HG03097 (cell line): ENCODE results near the gene TMTC1.

Source experiments
- ATAC-seq: cut with Tn5 transposase; IDR thresholded peaks from one replicate; pipeline ENCODE4 v1.9.1; 2021; ENCODE audit not compliant: unreplicated experiment, low FRiP score

The TMTC1 gene

DNA sequence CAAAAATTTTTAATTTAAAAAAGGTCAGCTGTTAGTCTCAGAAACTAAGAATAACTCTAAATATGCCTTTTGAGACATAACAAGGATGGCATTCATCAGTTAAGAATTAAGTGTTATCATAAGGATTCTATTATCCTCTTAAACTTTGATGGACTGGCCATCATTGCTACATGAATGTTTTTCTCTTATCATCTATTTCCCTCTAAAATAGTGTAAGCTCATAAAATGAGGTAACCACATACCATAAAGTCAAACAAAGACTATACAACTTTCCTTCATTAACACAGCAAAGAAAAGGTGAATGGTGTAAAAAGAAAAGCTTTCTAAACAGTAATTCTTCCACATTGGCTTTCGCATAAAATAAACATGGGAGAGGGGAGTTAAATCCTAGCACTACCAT is 41.1 kb downstream of the TMTC1 start:
- ATAC-seq: no peak

DNA sequence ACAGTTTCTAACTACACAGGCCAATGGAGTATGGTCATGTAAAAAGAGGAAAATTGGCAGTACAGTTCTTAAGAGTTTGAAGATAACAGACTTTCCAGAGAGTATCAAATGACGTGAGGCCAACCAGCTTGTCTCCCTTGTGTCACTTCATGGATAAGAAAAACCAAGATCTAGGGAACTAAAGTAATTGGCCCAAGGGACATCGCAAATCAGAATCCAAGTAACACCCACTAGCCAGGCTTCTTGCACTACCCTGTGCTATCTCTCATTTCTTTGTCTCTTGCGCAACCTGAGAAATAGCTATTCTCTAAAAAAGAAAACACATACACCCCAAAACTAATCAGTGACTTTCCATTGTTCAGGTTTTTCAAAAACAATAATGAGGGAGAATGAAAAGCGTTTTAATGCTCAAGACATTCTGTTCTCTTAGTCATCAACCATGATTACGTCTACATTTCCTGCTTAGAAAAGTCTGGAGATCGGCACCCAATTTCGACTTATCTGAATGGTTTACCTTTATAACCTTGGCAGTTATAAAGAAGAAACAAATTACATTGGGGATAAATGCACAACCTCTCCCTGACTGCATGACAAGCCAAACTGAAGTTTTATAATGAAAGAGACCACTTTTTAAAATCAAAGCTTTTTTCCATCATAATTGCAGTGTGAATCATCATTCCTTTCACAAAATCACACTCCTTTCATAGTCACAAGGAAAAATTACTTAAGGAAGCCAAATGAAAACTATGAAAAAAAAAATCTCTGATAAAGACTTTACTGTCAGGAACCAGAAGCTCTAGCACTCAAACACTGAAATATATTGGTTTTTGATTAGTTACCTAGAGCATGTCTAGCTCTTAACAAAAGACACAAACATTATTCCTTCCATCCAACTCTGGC is 42.1 kb downstream of the TMTC1 start:
- ATAC-seq: no peak

DNA sequence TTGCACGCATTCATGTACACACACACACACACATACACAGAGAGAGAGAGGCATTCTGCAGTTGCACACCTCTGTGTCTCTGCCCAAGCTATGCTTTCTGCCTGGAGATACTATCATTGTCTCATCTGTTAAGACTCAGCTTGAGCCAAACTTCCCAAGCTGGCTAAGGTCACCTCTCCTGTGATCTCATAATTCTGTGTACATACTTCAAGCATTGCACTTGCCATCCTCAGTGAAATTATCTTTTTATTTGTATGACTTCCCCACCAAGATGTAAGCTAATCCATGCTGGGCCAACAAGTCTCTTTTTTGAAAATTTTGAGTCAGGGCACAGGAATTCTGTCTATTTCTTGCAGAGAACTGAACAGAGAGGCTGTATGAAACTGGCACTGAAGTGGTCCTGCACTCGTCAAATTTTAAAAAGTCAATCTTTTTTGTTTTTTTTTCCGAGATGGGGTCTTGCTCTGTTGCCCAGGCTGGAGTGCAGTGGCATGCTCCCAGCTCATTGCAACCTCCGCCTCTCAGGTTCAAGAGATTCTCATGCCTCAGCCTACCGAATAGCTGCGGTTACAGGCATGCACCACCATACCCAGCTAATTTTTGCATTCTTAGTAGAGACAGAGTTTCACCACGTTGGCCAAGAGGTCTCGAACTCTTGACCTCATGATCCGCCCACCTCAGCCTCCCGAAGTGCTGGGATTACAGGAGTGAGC is 44.3 kb downstream of the TMTC1 start:
- ATAC-seq: no peak

DNA sequence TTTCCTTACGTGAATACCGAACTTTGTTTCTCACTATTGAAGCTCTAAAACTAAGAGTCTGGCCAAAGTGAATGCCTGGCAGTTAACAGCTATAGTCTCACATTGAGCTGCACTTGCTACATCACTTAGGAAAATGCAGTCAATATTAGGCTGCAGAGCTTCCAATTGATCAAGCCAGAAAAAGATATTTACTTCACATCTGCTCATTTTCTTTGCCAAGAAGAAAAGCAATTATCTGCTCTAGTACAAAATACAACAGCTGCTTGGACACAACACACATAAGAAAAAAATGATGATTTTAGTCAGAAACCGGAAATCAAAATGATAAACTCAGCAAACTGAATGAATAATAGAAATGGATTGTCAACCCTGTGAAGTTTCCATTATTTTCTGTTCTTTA is 45.4 kb downstream of the TMTC1 start:
- no peak for ATAC-seq

- no peak for ATAC-seq
Observed at GRCh38 chr12:29737644-29738043, 46.1 kb downstream of the TMTC1 start.

DNA sequence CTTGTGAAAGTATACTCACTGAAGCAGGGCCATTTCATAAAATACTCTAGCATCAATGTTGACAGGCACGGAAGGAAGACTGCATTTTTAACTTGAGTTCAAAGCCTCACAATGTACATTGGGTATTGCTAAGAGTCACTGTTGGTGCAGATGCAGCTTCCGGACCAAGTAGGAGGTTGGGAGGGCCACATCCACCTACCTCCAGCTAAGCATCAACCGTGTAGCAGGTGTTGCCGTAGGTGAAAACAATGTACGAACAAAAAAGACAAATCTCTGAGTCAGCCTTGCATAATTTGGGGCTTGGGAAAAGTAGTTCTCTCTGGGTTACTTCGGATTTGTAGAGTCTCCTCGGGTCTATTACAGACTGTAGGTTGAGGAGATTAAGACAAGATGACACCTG is 48.1 kb downstream of the TMTC1 start:
- no peak for ATAC-seq

DNA sequence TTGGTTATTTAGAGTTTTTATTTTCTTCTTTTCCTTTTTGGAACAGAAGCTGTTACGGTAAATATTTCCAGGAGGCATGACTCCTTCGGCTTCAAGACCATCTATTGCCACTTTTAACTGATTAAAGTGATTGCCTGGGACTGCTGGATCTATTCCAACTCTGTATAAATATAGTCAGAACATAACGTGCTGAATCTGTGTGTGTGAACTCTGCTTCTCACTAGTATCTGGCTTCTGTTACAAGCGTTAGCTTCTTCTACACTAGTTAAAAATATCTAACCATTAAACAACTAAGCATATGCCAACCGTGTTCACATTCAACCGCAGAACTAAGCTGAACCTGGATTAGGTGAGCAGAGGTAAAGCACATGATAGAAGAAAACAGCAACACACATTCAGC is 49.0 kb downstream of the TMTC1 start:
- no peak for ATAC-seq

- ATAC-seq: no peak
Observed at GRCh38 chr12:29734305-29734704, 49.4 kb downstream of the TMTC1 start.

- ATAC-seq: no peak
Observed at GRCh38 chr12:29733501-29733900, 50.2 kb downstream of the TMTC1 start.

DNA sequence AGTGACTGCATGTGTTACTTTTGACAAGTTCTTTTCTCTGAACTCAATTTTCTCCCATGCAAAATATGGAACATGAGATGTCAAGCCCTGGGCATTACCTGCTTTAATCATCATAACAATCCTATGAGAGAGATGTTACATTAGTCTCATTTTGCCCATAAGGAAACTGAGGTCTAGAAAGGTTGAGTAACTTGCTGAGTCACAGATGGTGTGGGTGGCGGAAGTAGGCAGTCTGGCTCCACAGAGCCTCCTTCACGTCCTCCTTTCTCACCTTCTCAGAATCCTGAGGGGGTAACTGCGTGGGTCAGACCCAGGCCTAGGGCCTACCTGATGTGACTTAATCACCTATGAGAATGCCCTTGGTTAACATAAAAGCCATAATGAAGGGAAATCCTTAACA is 50.7 kb downstream of the TMTC1 start:
- ATAC-seq: no peak

DNA sequence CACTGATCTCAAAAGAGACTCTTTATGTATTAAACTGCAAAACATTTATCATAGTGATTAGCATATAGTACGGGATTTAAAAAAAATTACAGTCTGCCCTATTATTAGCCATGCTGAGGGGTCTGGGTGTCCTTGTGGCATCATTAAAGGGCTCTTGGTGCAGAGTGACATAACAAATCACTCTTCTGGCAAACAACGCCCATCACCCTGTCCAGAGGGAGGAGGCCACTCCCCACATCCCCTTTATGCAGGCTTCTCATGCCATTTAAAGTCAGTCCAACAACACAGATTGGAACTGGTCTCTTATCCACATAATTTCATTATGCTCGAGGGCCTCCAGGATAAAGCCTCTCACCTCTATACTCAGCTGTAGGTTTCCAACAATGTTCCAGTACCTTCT is 51.1 kb downstream of the TMTC1 start:
- no peak for ATAC-seq

- no peak for ATAC-seq
Observed at GRCh38 chr12:29732191-29732590, 51.6 kb downstream of the TMTC1 start.

- no peak for ATAC-seq
Observed at GRCh38 chr12:29731591-29731990, 52.2 kb downstream of the TMTC1 start.

- no peak for ATAC-seq
Observed at GRCh38 chr12:29730481-29730880, 53.3 kb downstream of the TMTC1 start.

DNA sequence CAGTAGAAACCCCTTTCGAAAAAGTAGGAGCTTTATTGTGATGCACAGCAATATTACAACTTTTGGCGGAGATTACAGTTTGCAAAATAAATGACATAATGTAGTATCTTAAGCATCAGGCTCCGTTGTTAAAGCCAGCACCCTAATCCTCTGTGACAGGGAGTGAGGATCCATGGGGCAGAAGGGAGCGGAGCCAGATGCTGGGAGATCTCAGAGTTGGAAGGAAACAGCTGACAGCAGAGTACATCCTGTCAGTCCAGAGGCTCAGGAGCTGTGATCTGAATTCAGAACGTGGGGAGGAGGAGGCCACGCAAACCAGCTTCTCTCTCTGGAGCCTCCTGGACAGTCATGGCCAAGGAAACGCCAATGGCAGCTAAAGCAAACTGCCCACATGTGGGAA is 55.7 kb downstream of the TMTC1 start:
- ATAC-seq: no peak

DNA sequence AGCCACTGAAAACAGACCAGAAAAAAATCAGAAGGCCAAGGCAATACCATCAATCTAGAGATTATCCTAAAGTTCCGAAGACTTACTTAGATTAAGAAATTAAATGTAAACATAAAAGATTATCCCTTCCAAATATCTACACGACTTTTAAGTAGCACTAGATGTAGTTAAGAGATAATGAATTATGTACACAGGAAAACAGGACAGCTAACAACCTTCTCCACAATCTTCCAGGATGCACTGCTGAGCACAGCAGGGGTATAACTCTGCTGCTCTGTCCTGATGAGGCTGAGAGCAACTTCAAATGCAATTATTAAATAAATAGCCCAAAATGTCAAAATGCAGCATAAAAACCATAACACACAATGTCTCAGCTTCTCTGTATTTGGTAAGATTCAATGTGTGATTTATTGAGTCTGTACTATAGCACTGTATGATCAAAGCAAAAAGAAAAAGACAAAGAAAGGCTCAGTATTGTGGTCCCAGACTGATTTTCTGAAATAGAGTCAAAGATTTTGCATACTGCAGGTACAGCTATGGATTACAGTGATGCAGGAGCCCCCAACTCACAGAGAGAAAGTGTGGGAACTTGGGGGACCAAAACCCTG is 56.9 kb downstream of the TMTC1 start:
- ATAC-seq: no peak

GRCh38 chr12:29726321-29726692 is 57.4 kb downstream of the TMTC1 start:
- ATAC-seq: no peak

DNA sequence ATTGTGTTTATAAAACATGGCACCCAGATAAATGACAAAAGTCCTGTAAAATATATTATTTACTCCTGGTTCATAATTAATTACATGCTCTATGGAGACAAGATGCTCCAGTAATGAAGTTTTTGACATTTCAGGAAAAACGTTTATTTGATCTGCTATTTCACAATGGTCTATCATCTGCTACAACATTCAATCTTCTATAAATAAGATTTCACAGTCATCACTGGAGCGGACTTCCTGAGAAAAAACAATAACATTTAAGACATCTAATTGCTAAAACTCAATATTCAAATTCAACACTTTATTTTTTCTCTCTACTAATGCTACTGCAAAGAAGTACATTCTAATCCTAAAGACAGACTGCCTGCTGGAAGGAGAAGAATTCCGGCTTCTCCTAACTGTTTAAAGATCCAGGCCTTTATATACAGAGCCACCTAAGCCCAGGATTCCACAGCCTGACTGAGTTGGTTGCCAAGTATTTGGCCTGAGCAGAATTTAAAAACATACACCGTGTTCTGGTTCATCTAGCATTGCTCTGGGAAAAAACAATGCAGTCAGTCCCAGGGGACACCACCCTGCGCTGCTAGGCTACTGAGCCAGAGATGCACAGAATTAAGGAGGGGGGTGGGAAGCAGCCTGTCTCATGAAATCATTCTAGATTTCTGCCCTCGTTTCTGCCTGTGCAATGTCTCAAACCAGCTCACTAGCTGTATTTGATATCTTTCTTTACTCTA is 58.0 kb downstream of the TMTC1 start:
- ATAC-seq: no peak

- no peak for ATAC-seq
Observed at GRCh38 chr12:29722164-29722563, 61.6 kb downstream of the TMTC1 start.

GRCh38 chr12:29719381-29719780 is 64.4 kb downstream of the TMTC1 start:
- no peak for ATAC-seq

- ATAC-seq: no peak
Observed at GRCh38 chr12:29717540-29718100, 66.1 kb downstream of the TMTC1 start.
